K562 (cell line): ENCODE measurements around the gene PGM3. TPM values are rescaled to one million over a fixed set of nuclear protein-coding genes. Genes with fewer than 3 reads are reported as not detected.

Source experiments
- BRD4 ChIP-seq: fragments of 200-600 bp; sonication (generic); IDR thresholded peaks from 2 replicates; pipeline ENCODE4 v1.6.1; 2017; ENCODE audit warnings: inconsistent platforms
- CCAR2 ChIP-seq: fragments of 200-400 bp; formaldehyde crosslinking; IDR thresholded peaks from 2 replicates; pipeline ENCODE4 v1.6.1; 2017; ENCODE audit warnings: mild to moderate bottlenecking, low read depth, low read length
- GATAD2A ChIP-seq: fragments of 450-650 bp; IDR thresholded peaks from 2 replicates; pipeline ENCODE4 v1.6.1; 2017
- LEF1 ChIP-seq: fragments of 450-650 bp; IDR thresholded peaks from 2 replicates; pipeline ENCODE4 v1.6.1; 2016; ENCODE audit warnings: mild to moderate bottlenecking
- MEF2A ChIP-seq: IDR thresholded peaks from 2 replicates; pipeline ENCODE4 v1.6.1; 2011; ENCODE audit warnings: low read depth, mild to moderate bottlenecking, low read length, moderate library complexity; ENCODE audit not compliant: control insufficient read depth
- NFIC ChIP-seq: fragments of 450-650 bp; IDR thresholded peaks from 2 replicates; pipeline ENCODE4 v1.6.1; 2017; ENCODE audit warnings: mild to moderate bottlenecking, inconsistent platforms
- NR2C2 ChIP-seq, 2 experiments: fragments of 200-800 bp in 1 of 2; sonication (Bioruptor generic) in 1 of 2; sonication (generic) in 1 of 2; formaldehyde crosslinking in 1 of 2; IDR thresholded peaks; 2 replicates each; pipeline versions ENCODE4 v1.6.1 to v1.8.0; 2016 to 2022; ENCODE audit warnings: mild to moderate bottlenecking in 1 of 2, missing compliant biosample characterization in 1 of 2, missing genetic modification characterization in 1 of 2, missing genetic modification reagents in 1 of 2
- RAD21 ChIP-seq, 2 experiments: fragments of 250-450 bp in 1 of 2; fragments of 450-650 bp in 1 of 2; sonication (Bioruptor Pico) in 1 of 2; formaldehyde crosslinking in 1 of 2; IDR thresholded peaks in 1 of 2; conservative IDR thresholded peaks in 1 of 2; 2 replicates each; pipeline versions ENCODE4 v1.4.0 to v1.8.0; 2020 to 2022; ENCODE audit warnings: mild to moderate bottlenecking in 2 of 2, moderate library complexity in 1 of 2
- RBM34 ChIP-seq: fragments of 200-400 bp; formaldehyde crosslinking; IDR thresholded peaks from 2 replicates; pipeline ENCODE4 v1.6.1; 2018; ENCODE audit warnings: low read length, borderline replicate concordance; ENCODE audit not compliant: insufficient read depth
- SMARCC2 ChIP-seq: fragments of 450-650 bp; IDR thresholded peaks from 2 replicates; pipeline ENCODE4 v1.6.1; 2017; ENCODE audit warnings: antibody characterized with exemption, moderate library complexity, mild to moderate bottlenecking, low read depth
- ZNF165 ChIP-seq: fragments of 250-450 bp; sonication (Bioruptor Pico); IDR thresholded peaks from 2 replicates; pipeline ENCODE4 v1.4.0; 2020; ENCODE audit warnings: borderline replicate concordance
- polyA plus RNA-seq, 8 experiments: library from polyadenylated mRNA; depleted of rRNA in 4 of 8; stranded (reverse) in 5 of 8; unstranded in 3 of 8; fragments of >200 nt; fragmentation: Nextera tagmentation in 2 of 8; fragmentation: Illumina TruSeq in 1 of 8; extraction: Ambion mirVana in 2 of 8; extraction: Trizol in 1 of 8; gene quantifications; 2 replicates each; pipeline versions ENCODE4 v1.2.1 to v1.2.3, GENCODE V29; 2011 to 2014; ENCODE audit warnings: inconsistent platforms in 1 of 8, missing spikeins in 1 of 8
- total RNA-seq, 7 experiments: library from RNA; depleted of rRNA in 6 of 7; stranded (reverse); fragments of >200 nt in 6 of 7; fragmentation: Illumina TruSeq in 2 of 7; extraction: Trizol in 2 of 7; gene quantifications; 2 replicates each; pipeline versions ENCODE4 v1.2.1 to v1.2.3, GENCODE V29; 2011 to 2021; ENCODE audit warnings: low replicate concordance in 1 of 7
- TF ChIP-seq, protein P1 (sequence below): sonication (generic); formaldehyde crosslinking; IDR thresholded peaks from 2 replicates; pipeline ENCODE4 v1.8.1; 2023; ENCODE audit warnings: mild to moderate bottlenecking, missing genetic modification reagents, moderate library complexity
- TF ChIP-seq, protein P2 (sequence below): fragments of 450-650 bp; formaldehyde crosslinking; IDR thresholded peaks from 2 replicates; pipeline ENCODE4 v1.4.0; 2020; ENCODE audit warnings: mild to moderate bottlenecking, moderate library complexity
- TF ChIP-seq, protein P3 (sequence below): sonication (generic); formaldehyde crosslinking; IDR thresholded peaks from 2 replicates; pipeline ENCODE4 v1.8.1; 2023; ENCODE audit warnings: mild to moderate bottlenecking, missing genetic modification reagents
- TF ChIP-seq, protein P4 (sequence below): sonication (generic); formaldehyde crosslinking; IDR thresholded peaks from 2 replicates; pipeline ENCODE4 v1.8.0; 2023; ENCODE audit warnings: missing genetic modification reagents, mild to moderate bottlenecking, borderline replicate concordance

The PGM3 gene
- total and polyA plus RNA-seq, 9 of the 15 experiments (the other 6 are each of a cell fraction or from before 2014, with no cell fraction given), result 19.1 to 107 (median 50.5) TPM

DNA sequence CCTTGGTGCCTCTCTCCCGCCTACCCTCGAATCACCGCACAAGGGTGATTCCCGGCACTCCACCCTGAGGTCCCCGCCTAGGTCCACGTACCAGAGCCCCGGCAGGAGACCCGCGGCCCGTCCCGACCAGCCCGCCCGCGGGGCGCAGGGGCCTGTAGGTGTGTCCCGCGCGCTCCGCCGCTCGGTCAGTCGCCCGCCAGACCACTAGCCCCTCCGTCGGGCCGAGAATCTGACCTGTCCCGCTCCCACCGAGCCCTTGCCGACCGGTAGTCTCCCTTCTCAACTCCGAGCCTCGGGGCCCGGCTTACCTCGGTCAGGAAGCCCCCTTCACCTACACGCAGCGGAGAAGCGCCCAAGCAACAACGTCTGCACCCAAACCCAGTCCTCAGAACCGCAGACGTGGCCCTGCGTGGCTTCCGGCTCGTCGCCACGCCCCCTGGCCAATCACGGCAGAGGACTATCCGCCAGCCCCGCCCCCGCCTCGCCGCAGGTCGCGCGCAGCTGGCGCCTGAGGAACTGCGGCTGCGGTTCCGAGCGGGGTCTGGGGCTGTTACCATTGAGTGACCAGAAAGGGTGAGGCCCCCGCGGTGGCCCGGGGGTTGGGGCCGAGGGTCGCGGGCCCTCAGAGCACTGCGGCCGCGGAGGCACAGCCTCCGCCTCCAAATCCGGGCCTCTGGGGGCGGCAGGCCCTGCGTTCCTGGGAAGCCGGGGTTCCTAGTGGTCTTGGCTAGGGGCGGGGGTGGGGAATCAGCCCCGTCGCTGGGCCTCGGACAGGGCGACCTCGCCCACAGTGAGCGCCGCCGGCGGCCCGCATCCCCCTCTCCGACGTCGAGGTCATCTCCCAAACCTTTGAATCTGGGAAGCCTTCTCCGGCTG, at the start of gene PGM3, which contains the start of gene RWDD2A (continued):
- TF ChIP-seq, protein P1, sequence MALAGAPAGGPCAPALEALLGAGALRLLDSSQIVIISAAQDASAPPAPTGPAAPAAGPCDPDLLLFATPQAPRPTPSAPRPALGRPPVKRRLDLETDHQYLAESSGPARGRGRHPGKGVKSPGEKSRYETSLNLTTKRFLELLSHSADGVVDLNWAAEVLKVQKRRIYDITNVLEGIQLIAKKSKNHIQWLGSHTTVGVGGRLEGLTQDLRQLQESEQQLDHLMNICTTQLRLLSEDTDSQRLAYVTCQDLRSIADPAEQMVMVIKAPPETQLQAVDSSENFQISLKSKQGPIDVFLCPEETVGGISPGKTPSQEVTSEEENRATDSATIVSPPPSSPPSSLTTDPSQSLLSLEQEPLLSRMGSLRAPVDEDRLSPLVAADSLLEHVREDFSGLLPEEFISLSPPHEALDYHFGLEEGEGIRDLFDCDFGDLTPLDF (CRISPR knock-in tag), result no peak
- TF ChIP-seq, protein P2, sequence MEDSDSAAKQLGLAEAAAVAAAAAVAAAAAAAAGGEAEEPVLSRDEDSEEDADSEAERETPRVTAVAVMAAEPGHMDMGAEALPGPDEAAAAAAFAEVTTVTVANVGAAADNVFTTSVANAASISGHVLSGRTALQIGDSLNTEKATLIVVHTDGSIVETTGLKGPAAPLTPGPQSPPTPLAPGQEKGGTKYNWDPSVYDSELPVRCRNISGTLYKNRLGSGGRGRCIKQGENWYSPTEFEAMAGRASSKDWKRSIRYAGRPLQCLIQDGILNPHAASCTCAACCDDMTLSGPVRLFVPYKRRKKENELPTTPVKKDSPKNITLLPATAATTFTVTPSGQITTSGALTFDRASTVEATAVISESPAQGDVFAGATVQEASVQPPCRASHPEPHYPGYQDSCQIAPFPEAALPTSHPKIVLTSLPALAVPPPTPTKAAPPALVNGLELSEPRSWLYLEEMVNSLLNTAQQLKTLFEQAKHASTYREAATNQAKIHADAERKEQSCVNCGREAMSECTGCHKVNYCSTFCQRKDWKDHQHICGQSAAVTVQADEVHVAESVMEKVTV, result no peak
- TF ChIP-seq NR2C2 (CRISPR knock-in tag; IDR thresholded peaks at IDR 0.05) (no peak), NR2C2 (tag; IDR thresholded peaks at IDR 0.05) (no peak; the same call in 1 of the 2 replicates), ZNF165 (no peak), BRD4 (no peak), NFIC (peak; percentile 60), SMARCC2 (no peak), CCAR2 (no peak), RAD21 (CRISPR knock-in tag; conservative IDR thresholded peaks at IDR 0.05 in 1 of 2, IDR thresholded peaks at IDR 0.05 in 1 of 2) (no peak), LEF1 (no peak), RBM34 (0 out of 2 replicates have a peak, but pooled peaks have one; percentile 38), MEF2A (no peak), GATAD2A (0 out of 2 replicates have a peak, but pooled peaks have one; percentile 7)
- TF ChIP-seq, protein P3, sequence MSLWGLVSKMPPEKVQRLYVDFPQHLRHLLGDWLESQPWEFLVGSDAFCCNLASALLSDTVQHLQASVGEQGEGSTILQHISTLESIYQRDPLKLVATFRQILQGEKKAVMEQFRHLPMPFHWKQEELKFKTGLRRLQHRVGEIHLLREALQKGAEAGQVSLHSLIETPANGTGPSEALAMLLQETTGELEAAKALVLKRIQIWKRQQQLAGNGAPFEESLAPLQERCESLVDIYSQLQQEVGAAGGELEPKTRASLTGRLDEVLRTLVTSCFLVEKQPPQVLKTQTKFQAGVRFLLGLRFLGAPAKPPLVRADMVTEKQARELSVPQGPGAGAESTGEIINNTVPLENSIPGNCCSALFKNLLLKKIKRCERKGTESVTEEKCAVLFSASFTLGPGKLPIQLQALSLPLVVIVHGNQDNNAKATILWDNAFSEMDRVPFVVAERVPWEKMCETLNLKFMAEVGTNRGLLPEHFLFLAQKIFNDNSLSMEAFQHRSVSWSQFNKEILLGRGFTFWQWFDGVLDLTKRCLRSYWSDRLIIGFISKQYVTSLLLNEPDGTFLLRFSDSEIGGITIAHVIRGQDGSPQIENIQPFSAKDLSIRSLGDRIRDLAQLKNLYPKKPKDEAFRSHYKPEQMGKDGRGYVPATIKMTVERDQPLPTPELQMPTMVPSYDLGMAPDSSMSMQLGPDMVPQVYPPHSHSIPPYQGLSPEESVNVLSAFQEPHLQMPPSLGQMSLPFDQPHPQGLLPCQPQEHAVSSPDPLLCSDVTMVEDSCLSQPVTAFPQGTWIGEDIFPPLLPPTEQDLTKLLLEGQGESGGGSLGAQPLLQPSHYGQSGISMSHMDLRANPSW (CRISPR knock-in tag), result no peak
- TF ChIP-seq, protein P4, sequence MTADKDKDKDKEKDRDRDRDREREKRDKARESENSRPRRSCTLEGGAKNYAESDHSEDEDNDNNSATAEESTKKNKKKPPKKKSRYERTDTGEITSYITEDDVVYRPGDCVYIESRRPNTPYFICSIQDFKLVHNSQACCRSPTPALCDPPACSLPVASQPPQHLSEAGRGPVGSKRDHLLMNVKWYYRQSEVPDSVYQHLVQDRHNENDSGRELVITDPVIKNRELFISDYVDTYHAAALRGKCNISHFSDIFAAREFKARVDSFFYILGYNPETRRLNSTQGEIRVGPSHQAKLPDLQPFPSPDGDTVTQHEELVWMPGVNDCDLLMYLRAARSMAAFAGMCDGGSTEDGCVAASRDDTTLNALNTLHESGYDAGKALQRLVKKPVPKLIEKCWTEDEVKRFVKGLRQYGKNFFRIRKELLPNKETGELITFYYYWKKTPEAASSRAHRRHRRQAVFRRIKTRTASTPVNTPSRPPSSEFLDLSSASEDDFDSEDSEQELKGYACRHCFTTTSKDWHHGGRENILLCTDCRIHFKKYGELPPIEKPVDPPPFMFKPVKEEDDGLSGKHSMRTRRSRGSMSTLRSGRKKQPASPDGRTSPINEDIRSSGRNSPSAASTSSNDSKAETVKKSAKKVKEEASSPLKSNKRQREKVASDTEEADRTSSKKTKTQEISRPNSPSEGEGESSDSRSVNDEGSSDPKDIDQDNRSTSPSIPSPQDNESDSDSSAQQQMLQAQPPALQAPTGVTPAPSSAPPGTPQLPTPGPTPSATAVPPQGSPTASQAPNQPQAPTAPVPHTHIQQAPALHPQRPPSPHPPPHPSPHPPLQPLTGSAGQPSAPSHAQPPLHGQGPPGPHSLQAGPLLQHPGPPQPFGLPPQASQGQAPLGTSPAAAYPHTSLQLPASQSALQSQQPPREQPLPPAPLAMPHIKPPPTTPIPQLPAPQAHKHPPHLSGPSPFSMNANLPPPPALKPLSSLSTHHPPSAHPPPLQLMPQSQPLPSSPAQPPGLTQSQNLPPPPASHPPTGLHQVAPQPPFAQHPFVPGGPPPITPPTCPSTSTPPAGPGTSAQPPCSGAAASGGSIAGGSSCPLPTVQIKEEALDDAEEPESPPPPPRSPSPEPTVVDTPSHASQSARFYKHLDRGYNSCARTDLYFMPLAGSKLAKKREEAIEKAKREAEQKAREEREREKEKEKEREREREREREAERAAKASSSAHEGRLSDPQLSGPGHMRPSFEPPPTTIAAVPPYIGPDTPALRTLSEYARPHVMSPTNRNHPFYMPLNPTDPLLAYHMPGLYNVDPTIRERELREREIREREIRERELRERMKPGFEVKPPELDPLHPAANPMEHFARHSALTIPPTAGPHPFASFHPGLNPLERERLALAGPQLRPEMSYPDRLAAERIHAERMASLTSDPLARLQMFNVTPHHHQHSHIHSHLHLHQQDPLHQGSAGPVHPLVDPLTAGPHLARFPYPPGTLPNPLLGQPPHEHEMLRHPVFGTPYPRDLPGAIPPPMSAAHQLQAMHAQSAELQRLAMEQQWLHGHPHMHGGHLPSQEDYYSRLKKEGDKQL (CRISPR knock-in tag), result no peak
